K562 (cell line): ENCODE results near the gene PTGIR. TPM values are rescaled to one million over a fixed set of nuclear protein-coding genes. Genes with fewer than 3 reads are reported as not detected.

Experiments
- BDP1 ChIP-seq: IDR thresholded peaks from 3 replicates; pipeline ENCODE4 v1.6.1; 2011; ENCODE audit not compliant: insufficient read length, insufficient read depth
- CAMTA2 ChIP-seq: fragments of 250-450 bp; sonication (Bioruptor Pico); conservative IDR thresholded peaks from 2 replicates; pipeline ENCODE4 v1.5.1; 2022
- ELF2 ChIP-seq: fragments of 250-450 bp; sonication (Bioruptor Pico); IDR thresholded peaks from 2 replicates; pipeline ENCODE4 v1.5.0; 2021; ENCODE audit warnings: mild to moderate bottlenecking
- EZH2 ChIP-seq: IDR thresholded peaks from 2 replicates; pipeline ENCODE4 v1.6.1; 2012; ENCODE audit warnings: low read depth, mild to moderate bottlenecking, inconsistent platforms, low read length, borderline replicate concordance
- HDAC1 ChIP-seq, 2 experiments: fragments of 450-650 bp; IDR thresholded peaks; 2 replicates each; pipeline ENCODE4 v1.6.1; 2016 to 2017; ENCODE audit warnings: inconsistent platforms in 1 of 2, mild to moderate bottlenecking in 1 of 2, moderate library complexity in 1 of 2
- MEF2D ChIP-seq: conservative IDR thresholded peaks from 2 replicates; pipeline ENCODE4 v1.6.1; 2016; ENCODE audit warnings: low read depth, missing genetic modification characterization, missing compliant biosample characterization
- NFE2L1 ChIP-seq: fragments of 450-650 bp; IDR thresholded peaks from 2 replicates; pipeline ENCODE4 v1.6.1; 2016; ENCODE audit warnings: missing genetic modification characterization, low read depth, mild to moderate bottlenecking, missing compliant biosample characterization, moderate library complexity, borderline replicate concordance
- SMARCE1 ChIP-seq: fragments of 450-650 bp; IDR thresholded peaks from 2 replicates; pipeline ENCODE4 v1.7.1; 2016; ENCODE audit warnings: mild to moderate bottlenecking
- YY1 ChIP-seq, 3 experiments: IDR thresholded peaks; 2 replicates each; pipeline ENCODE4 v1.6.1; 2011; ENCODE audit warnings: low read length in 2 of 3, mild to moderate bottlenecking in 2 of 3, moderate library complexity in 2 of 3, borderline replicate concordance in 1 of 3, control low read depth in 1 of 3, low read depth in 1 of 3; ENCODE audit not compliant: insufficient read depth in 3 of 3, insufficient replicate concordance in 2 of 3, control insufficient read depth in 1 of 3, insufficient read length in 1 of 3; ENCODE audit errors: extremely low read depth in 1 of 3
- ZNF217 ChIP-seq: sonication (generic); formaldehyde crosslinking; IDR thresholded peaks from 2 replicates; pipeline ENCODE4 v1.8.0; 2022; ENCODE audit warnings: mild to moderate bottlenecking, missing genetic modification reagents
- ZNF766 ChIP-seq: fragments of 200-800 bp; sonication (Bioruptor generic); conservative IDR thresholded peaks from 2 replicates; pipeline ENCODE4 v1.6.1; 2016; ENCODE audit warnings: missing genetic modification characterization, missing compliant biosample characterization
- ZNF830 ChIP-seq: fragments of 250-450 bp; sonication (Bioruptor Pico); IDR thresholded peaks from 2 replicates; pipeline ENCODE4 v1.5.0; 2021; ENCODE audit warnings: mild to moderate bottlenecking
- polyA plus RNA-seq, 8 experiments: library from polyadenylated mRNA; depleted of rRNA in 4 of 8; stranded (reverse) in 5 of 8; unstranded in 3 of 8; fragments of >200 nt; fragmentation: Nextera tagmentation in 2 of 8; fragmentation: Illumina TruSeq in 1 of 8; extraction: Ambion mirVana in 2 of 8; extraction: Trizol in 1 of 8; gene quantifications; 2 replicates each; pipeline versions ENCODE4 v1.2.1 to v1.2.3, GENCODE V29; 2011 to 2014; ENCODE audit warnings: inconsistent platforms in 1 of 8, missing spikeins in 1 of 8
- total RNA-seq, 7 experiments: library from RNA; depleted of rRNA in 6 of 7; stranded (reverse); fragments of >200 nt in 6 of 7; fragmentation: Illumina TruSeq in 2 of 7; extraction: Trizol in 2 of 7; gene quantifications; 2 replicates each; pipeline versions ENCODE4 v1.2.1 to v1.2.3, GENCODE V29; 2011 to 2021; ENCODE audit warnings: low replicate concordance in 1 of 7
- TF ChIP-seq, protein P1 (sequence below): fragments of 250-450 bp; sonication (Bioruptor Pico); IDR thresholded peaks from 2 replicates; pipeline ENCODE4 v1.8.0; 2022; ENCODE audit warnings: inconsistent platforms
- TF ChIP-seq, protein P2 (sequence below): fragments of 450-650 bp; IDR thresholded peaks from 2 replicates; pipeline ENCODE4 v1.6.1; 2014; ENCODE audit warnings: low read depth, mild to moderate bottlenecking, moderate library complexity, borderline replicate concordance
- TF ChIP-seq, protein P3 (sequence below): fragments of 250-450 bp; sonication (Bioruptor Pico); IDR thresholded peaks from 2 replicates; pipeline ENCODE4 v1.4.0; 2020; ENCODE audit warnings: mild to moderate bottlenecking
- TF ChIP-seq, protein P4 (sequence below): fragments of 250-450 bp; sonication (Bioruptor Pico); IDR thresholded peaks from 2 replicates; pipeline ENCODE4 v1.8.0; 2022; ENCODE audit warnings: inconsistent platforms, mild to moderate bottlenecking, moderate library complexity, borderline replicate concordance
- TF ChIP-seq, protein P5 (sequence below): fragments of 250-450 bp; sonication (Bioruptor Pico); IDR thresholded peaks from 2 replicates; pipeline ENCODE4 v1.4.0; 2020; ENCODE audit warnings: borderline replicate concordance

The PTGIR gene
- total and polyA plus RNA-seq, 9 of the 15 experiments (the other 6 are each of a cell fraction or from before 2014, with no cell fraction given), result 0.11 to 3.4 (median 1.1) TPM; not detected in 1

DNA sequence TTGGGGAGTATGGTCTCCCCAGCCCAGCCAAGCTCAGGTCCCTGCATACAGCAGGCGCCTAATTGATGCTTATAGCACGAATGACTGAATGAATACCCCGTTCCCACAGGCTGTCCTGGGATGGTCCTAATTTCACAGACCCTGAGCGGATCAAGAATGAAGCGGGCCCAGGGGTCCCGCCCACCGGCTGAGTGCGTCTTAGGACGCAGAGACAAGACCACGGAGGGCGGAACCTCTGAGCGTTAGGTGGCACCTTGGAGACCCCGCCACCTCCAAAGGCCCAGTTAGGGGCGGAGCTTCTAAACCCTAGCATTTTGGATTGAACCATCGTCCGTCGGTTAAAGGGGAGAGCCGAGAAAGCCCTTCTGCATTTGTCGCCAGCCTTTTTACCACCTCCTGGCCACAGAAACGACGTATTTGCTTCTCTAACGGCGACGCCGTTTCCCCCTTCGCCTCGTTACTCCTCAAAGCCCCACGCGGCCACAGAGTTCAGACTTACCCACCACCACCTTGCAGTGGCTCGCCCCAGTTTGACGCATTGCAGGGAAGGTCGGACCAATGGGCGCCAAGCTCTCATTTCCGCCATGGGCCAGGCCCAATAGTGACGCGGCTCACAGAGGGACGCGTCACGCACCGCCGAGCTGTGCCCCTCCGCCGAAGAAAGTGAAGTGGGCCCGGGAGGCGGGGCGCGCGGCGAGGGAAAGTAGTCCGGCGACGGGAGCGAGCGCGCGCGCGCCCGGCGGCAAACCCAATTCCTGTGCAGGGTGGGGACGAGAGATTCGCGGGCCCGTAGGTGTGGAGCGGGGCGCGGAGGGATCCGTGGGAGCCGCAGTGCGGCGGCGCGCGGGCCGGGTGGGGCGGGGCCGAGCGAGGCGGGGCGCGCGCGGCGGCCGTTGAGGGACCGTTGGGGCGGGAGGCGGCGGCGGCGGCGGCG is 24.2 kb downstream of the PTGIR start (continued):
- TF ChIP-seq, protein P1, sequence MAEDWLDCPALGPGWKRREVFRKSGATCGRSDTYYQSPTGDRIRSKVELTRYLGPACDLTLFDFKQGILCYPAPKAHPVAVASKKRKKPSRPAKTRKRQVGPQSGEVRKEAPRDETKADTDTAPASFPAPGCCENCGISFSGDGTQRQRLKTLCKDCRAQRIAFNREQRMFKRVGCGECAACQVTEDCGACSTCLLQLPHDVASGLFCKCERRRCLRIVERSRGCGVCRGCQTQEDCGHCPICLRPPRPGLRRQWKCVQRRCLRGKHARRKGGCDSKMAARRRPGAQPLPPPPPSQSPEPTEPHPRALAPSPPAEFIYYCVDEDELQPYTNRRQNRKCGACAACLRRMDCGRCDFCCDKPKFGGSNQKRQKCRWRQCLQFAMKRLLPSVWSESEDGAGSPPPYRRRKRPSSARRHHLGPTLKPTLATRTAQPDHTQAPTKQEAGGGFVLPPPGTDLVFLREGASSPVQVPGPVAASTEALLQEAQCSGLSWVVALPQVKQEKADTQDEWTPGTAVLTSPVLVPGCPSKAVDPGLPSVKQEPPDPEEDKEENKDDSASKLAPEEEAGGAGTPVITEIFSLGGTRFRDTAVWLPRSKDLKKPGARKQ, result no peak
- TF ChIP-seq MEF2D (tag) (peak; percentile 71), YY1 (IDR thresholded peaks at IDR 0.05; ENCODE audit: borderline replicate concordance in 1 of 3, control insufficient read depth in 1 of 3, extremely low read depth in 1 of 3, insufficient read depth in 3 of 3, insufficient read length in 1 of 3, insufficient replicate concordance in 2 of 3, low read depth in 1 of 3, low read length in 2 of 3) (peak in 1 of 3 experiments; percentile 49), ZNF830 (CRISPR knock-in tag) (0 out of 2 replicates have a peak, but pooled peaks have one; percentile 13), NFE2L1 (no peak), ELF2 (CRISPR knock-in tag) (peak; percentile 58), SMARCE1 (0 out of 2 replicates have a peak, but pooled peaks have one; percentile 22), EZH2 (no peak), CAMTA2 (CRISPR knock-in tag) (peak; percentile 99), BDP1 (no peak), ZNF217 (no peak), HDAC1 (IDR thresholded peaks at IDR 0.05) (peak in 1 of 2 experiments; percentile 47; a peak in 1 of 4 replicates), ZNF766 (CRISPR knock-in tag) (peak; percentile 99)
- TF ChIP-seq, protein P2, sequence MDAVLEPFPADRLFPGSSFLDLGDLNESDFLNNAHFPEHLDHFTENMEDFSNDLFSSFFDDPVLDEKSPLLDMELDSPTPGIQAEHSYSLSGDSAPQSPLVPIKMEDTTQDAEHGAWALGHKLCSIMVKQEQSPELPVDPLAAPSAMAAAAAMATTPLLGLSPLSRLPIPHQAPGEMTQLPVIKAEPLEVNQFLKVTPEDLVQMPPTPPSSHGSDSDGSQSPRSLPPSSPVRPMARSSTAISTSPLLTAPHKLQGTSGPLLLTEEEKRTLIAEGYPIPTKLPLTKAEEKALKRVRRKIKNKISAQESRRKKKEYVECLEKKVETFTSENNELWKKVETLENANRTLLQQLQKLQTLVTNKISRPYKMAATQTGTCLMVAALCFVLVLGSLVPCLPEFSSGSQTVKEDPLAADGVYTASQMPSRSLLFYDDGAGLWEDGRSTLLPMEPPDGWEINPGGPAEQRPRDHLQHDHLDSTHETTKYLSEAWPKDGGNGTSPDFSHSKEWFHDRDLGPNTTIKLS, result no peak; the same call in none of the 2 replicates
- TF ChIP-seq, protein P3, sequence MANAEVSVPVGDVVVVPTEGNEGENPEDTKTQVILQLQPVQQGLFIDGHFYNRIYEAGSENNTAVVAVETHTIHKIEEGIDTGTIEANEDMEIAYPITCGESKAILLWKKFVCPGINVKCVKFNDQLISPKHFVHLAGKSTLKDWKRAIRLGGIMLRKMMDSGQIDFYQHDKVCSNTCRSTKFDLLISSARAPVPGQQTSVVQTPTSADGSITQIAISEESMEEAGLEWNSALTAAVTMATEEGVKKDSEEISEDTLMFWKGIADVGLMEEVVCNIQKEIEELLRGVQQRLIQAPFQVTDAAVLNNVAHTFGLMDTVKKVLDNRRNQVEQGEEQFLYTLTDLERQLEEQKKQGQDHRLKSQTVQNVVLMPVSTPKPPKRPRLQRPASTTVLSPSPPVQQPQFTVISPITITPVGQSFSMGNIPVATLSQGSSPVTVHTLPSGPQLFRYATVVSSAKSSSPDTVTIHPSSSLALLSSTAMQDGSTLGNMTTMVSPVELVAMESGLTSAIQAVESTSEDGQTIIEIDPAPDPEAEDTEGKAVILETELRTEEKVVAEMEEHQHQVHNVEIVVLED, result peak; percentile 86
- TF ChIP-seq, protein P4, sequence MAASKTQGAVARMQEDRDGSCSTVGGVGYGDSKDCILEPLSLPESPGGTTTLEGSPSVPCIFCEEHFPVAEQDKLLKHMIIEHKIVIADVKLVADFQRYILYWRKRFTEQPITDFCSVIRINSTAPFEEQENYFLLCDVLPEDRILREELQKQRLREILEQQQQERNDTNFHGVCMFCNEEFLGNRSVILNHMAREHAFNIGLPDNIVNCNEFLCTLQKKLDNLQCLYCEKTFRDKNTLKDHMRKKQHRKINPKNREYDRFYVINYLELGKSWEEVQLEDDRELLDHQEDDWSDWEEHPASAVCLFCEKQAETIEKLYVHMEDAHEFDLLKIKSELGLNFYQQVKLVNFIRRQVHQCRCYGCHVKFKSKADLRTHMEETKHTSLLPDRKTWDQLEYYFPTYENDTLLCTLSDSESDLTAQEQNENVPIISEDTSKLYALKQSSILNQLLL, result no peak
- TF ChIP-seq, protein P5, sequence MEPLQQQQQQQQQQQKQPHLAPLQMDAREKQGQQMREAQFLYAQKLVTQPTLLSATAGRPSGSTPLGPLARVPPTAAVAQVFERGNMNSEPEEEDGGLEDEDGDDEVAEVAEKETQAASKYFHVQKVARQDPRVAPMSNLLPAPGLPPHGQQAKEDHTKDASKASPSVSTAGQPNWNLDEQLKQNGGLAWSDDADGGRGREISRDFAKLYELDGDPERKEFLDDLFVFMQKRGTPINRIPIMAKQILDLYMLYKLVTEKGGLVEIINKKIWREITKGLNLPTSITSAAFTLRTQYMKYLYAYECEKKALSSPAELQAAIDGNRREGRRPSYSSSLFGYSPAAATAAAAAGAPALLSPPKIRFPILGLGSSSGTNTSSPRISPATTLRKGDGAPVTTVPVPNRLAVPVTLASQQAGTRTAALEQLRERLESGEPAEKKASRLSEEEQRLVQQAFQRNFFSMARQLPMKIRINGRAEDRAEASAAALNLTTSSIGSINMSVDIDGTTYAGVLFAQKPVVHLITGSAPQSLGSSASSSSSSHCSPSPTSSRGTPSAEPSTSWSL (CRISPR knock-in tag), result no peak
